GM12892 (cell line): ENCODE results near the gene RPS6KC1.

Experiments used
- POLR2A ChIP-seq: IDR thresholded peaks from 2 replicates; pipeline ENCODE4 v1.6.1; 2011; ENCODE audit warnings: low read depth, low read length, control low read depth
- POLR2AphosphoS5 ChIP-seq: IDR thresholded peaks from 2 replicates; pipeline ENCODE4 v1.6.1; 2011; ENCODE audit warnings: low read depth, low read length, control low read depth

DNA sequence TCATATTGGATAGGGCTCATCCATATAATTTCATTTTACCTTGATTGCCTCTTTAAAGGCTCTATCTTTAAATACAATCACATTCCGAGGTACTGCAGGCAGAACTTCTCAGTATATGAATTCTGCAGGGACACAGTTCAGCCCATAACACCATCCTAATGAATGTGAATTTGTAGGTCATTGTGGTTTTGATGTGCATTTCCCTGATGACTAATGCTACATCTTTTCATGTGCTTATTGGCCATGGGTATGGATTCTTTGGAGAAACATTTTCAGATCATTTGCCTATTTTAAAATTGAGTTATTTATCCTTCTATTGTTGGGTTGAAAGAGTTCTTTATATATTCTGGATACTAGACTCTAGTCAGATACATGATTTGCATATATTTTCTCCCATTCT is 9.6 kb upstream of the RPS6KC1 start:
- TF ChIP-seq POLR2AphosphoS5 (no peak), POLR2A (no peak)
